Heart left ventricle (tissue), 13 donors: ENCODE results near the gene TSHZ1.

Experiments used
- POLR2A ChIP-seq, 2 donors: fragments of 450-650 bp; IDR thresholded peaks; one replicate each; pipeline ENCODE4 v1.6.1; 2017; ENCODE audit warnings: antibody characterized with exemption in 2 of 2, mild to moderate bottlenecking in 2 of 2, moderate library complexity in 2 of 2
- TF ChIP-seq, protein P1 (sequence below), 12 donors: fragments of 200-600 bp; sonication (generic) in 4 of 12; IDR thresholded peaks; one replicate each; pipeline versions ENCODE4 v1.5.0 to v1.8.0; 2018 to 2022; ENCODE audit warnings: antibody characterized with exemption in 12 of 12, mild to moderate bottlenecking in 5 of 12
- donor health status: ischemic (EF 13 %, LVEDD 7.1; RV severe dilation, severe dysfunction).
- donor health status: DM: no; HTN: yes; CAD: no.
- donor health status: DM: no; HTN: no; CAD: no.
- donor health status: ischemic (EF 25% LVEDD 6.9; RV normal size, moderate dysfunction).
- donor health status: ischemic (EF 25% LVEDD 5.7; RV mildly dilated, moderate dysfunction).
- donor health status: ischemic (EF 35%, LVEDD 5.7; RV mildly dilated, moderate dysfunction).
- donor health status: nonischemic (EF 11% LVEDD 7.7; RV severe dilation, severe dysfunction).
- donor health status: DM: yes; HTN: yes; CAD: no.
- donor health status: PGD.
- donor health status: ischemic (EF 29% LVEDD 5.4; RV normal size, mild dysfunction).
- donor health status: nonischemic (EF 23%, LVEDD 6.1; RV moderate dilation, normal function).

DNA sequence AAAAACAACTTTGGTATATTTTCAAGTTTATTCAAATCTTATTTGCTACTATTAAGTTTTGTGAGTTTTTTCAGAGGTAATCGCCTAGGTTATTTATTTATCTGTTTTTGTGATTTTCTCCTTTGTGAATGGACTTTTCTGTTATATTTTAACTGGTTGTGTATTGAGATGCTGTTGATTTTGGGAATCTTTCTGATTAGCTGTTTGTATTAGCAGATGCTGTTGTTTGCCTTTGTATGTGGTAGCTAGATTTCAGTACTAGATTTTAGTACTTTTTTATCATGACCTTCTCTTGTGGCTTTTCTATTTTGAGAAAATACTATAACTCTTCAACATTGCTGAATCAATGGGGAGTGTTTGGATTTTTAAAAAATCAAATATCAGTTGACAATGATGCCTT lies 42.4 kb downstream of the TSHZ1 start:
- TF ChIP-seq, protein P1, sequence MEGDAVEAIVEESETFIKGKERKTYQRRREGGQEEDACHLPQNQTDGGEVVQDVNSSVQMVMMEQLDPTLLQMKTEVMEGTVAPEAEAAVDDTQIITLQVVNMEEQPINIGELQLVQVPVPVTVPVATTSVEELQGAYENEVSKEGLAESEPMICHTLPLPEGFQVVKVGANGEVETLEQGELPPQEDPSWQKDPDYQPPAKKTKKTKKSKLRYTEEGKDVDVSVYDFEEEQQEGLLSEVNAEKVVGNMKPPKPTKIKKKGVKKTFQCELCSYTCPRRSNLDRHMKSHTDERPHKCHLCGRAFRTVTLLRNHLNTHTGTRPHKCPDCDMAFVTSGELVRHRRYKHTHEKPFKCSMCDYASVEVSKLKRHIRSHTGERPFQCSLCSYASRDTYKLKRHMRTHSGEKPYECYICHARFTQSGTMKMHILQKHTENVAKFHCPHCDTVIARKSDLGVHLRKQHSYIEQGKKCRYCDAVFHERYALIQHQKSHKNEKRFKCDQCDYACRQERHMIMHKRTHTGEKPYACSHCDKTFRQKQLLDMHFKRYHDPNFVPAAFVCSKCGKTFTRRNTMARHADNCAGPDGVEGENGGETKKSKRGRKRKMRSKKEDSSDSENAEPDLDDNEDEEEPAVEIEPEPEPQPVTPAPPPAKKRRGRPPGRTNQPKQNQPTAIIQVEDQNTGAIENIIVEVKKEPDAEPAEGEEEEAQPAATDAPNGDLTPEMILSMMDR (IDR thresholded peaks at IDR 0.05): no peak
- no peak for TF ChIP-seq POLR2A (IDR thresholded peaks at IDR 0.05)
